Peyer's patch (tissue), 4 donors: ENCODE data around the gene CMYA5.

Experiments used
- POLR2A ChIP-seq, 2 donors: fragments of 450-650 bp; IDR thresholded peaks; one replicate each; pipeline ENCODE4 v1.5.1; 2017; ENCODE audit warnings: antibody characterized with exemption in 2 of 2, mild to moderate bottlenecking in 2 of 2, moderate library complexity in 2 of 2
- TF ChIP-seq, protein P1 (sequence below), 6 experiments: fragments of 450-650 bp in 4 of 6; fragments of 200-600 bp in 2 of 6; sonication (generic) in 1 of 6; IDR thresholded peaks; one replicate each; pipeline ENCODE4 v1.5.1; 2017 to 2019; ENCODE audit warnings: antibody characterized with exemption in 6 of 6, mild to moderate bottlenecking in 3 of 6, moderate library complexity in 1 of 6

DNA sequence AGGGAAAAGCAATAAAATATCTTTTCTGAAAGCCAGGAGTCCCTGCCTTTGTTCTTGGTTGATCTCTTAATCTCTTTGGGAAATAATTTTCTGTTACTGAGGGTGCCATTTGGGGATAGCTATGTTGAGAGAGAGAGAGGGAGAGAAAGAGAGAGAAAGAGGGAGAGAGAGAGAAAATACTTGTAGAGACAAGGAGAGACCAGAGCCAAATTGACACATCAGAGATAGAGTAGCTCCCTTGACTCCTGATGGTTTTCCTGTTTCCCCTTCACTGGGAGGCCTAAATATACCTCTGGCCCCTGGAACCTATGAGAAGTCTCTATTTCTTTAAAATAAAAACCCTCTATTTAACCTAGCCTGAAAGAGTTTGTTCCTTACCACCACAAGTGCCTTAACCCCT lies 14.9 kb downstream of the CMYA5 start:
- TF ChIP-seq POLR2A (IDR thresholded peaks at IDR 0.05) = no peak
- TF ChIP-seq, protein P1, sequence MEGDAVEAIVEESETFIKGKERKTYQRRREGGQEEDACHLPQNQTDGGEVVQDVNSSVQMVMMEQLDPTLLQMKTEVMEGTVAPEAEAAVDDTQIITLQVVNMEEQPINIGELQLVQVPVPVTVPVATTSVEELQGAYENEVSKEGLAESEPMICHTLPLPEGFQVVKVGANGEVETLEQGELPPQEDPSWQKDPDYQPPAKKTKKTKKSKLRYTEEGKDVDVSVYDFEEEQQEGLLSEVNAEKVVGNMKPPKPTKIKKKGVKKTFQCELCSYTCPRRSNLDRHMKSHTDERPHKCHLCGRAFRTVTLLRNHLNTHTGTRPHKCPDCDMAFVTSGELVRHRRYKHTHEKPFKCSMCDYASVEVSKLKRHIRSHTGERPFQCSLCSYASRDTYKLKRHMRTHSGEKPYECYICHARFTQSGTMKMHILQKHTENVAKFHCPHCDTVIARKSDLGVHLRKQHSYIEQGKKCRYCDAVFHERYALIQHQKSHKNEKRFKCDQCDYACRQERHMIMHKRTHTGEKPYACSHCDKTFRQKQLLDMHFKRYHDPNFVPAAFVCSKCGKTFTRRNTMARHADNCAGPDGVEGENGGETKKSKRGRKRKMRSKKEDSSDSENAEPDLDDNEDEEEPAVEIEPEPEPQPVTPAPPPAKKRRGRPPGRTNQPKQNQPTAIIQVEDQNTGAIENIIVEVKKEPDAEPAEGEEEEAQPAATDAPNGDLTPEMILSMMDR (IDR thresholded peaks at IDR 0.05) = no peak
